Thyroid gland (tissue), 4 donors: ENCODE results near the gene RETN.

Source experiments
- CTCF ChIP-seq, 6 experiments: fragments of 200-600 bp in 3 of 6; fragments of 450-650 bp in 3 of 6; sonication (generic) in 3 of 6; IDR thresholded peaks; one replicate each; pipeline ENCODE4 v1.5.1; 2016 to 2019; ENCODE audit warnings: antibody characterized with exemption in 6 of 6, mild to moderate bottlenecking in 2 of 6, inconsistent platforms in 1 of 6, moderate library complexity in 1 of 6
- POLR2A ChIP-seq, 2 donors: fragments of 450-650 bp; IDR thresholded peaks; one replicate each; pipeline ENCODE4 v1.6.1; 2017; ENCODE audit warnings: antibody characterized with exemption in 2 of 2, mild to moderate bottlenecking in 2 of 2, moderate library complexity in 1 of 2

DNA sequence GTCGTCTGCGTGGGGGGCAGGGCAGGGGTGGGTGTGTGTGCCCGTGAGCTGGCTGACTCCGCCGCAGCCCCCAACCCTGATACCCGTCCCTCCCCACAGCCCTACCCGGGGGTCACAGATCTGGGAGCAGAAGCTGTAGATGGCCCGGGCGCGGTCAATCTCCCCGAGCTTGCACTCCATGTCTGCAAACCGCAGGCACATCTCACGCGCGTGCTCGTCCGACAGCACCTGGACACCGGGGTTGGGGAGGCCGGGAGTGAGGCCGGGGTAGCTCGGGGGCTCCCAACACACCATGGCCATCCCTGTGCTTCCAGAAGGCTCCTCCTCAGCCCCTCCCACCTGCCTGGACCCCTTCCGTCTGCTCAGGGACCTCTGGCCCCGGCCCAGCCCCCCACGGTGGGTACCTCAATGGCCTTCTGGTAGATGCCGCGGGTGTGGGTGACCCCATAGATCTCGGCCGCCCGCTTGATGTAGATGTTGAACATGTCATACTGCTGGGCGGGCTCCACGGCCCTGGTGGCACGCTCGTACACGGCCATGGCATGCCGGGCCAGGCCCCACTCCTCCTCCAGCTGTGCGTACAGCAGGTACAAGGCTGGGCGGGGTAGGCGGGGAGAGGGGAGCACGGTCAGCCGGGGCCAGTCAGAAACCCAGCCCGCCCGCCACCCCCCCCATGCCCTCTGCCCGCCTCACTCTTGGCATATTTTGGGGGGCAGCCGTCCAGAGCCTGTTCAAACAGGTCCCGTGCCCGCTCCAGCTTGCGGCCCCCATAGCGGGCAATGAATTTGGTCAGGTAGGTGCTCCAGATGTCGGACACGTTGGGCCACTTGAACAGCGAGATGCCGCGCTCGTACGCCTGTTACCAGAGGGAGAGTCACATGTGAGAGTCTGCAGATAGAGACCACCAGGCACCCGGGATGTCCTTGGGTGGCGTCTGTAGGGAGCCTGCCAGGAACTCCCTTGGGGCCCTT, 48.1 kb upstream of the RETN start:
- TF ChIP-seq POLR2A (IDR thresholded peaks at IDR 0.05) (no peak), CTCF (IDR thresholded peaks at IDR 0.05) (no peak)
